ENCODE results near the gene EDA. TPM values are rescaled to one million over a fixed set of nuclear protein-coding genes. Genes with fewer than 3 reads are reported as not detected.

EDA gene
- total RNA-seq, 1 experiment from 2014 or later, result 0.23 TPM

DNA sequence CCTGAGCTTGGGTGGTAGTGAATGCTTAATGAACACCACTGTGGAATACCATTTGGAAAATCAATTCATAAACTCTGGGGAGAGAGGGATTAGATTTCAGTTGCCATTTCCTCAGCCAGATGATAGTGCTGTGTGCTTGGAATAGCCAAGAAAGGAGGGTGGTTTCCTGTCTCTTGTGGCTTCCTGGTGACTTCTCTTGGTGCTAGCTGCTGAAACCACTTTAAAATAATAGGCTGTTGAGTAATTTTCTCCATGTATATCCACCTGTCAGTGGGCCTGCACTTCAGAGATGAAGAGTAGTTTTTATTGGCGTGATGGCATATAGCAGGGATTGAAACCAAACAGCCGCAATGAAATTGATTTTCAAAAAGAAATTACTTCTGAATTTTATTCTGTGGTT is 11.8 kb downstream of the EDA start:
- Histone ChIP-seq H3K4me1 (ENCODE audit: control insufficient read depth, insufficient read depth, low read length) (no peaks in the 10 kb centered on the region), H3K27me3 (ENCODE audit: control insufficient read depth, insufficient read depth, low read length) (no peaks in the 10 kb centered on the region; the same call in 1 of the 2 replicates), H3K4me3 (ENCODE audit: low read depth in 2 of 2, low read length in 2 of 2) (no peak overlapping the region), H3K9me3 (ENCODE audit: control insufficient read depth, insufficient read depth, low read depth, low read length) (no peaks in the 10 kb centered on the region), H3K36me3 (ENCODE audit: control insufficient read depth, insufficient read depth, low read length) (no peaks in the 10 kb centered on the region), H3K27ac (ENCODE audit: low read length) (no peak overlapping the region)
- in situ Hi-C loops (cut with HindIII; ENCODE audit: low pct_unique_long_range_greater_than_20kb, low sequenced_read_pairs) (no loop called here), intact Hi-C loops (cut with micrococcal nuclease; ENCODE audit: unreplicated experiment) (no loop called here)
- no TSS peak for BruUV-seq (replicated peaks)
- ChIA-PET CTCF (no interaction called here), POLR2A (no interaction called here)
- DNase-seq (ENCODE audit: low read depth, low spot score), result no peak
- ATAC-seq, result no peak
- no peak for TF ChIP-seq POLR2AphosphoS5 (IDR thresholded peaks at IDR 0.05; ENCODE audit: low read depth, low read length)

DNA sequence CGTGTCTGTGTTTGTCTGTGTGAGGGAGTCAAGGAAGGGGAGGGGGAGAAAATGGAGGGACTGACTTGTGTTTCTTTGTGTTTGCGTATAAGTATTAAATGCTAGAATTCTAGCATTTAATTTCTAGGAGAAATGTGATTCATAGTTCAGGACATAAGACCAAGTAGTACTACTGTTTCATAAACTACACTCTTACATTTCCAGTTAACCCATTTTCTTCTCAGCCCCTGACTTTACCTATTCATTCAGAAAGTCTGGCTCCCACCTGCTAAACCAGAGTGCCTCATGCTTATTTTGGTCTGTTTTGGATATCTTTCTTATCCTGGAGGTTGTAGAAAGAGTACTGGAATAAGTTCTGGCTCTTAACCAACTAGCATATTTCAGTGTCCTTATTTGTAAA is 14.2 kb downstream of the EDA start:
- DNase-seq (ENCODE audit: low read depth, low spot score), result no peak
- CTCF ChIA-PET, result no interaction called here
- Histone ChIP-seq H3K27ac (ENCODE audit: low read length) (no peak overlapping the region), H3K4me3 (ENCODE audit: low read depth in 2 of 2, low read length in 2 of 2) (no peak overlapping the region), H3K27me3 (ENCODE audit: control insufficient read depth, insufficient read depth, low read length) (no peaks in the 10 kb centered on the region; the same call in 1 of the 2 replicates), H3K9me3 (ENCODE audit: control insufficient read depth, insufficient read depth, low read depth, low read length) (no peaks in the 10 kb centered on the region), H3K36me3 (ENCODE audit: control insufficient read depth, insufficient read depth, low read length) (no peaks in the 10 kb centered on the region), H3K4me1 (ENCODE audit: control insufficient read depth, insufficient read depth, low read length) (no peaks in the 10 kb centered on the region)
- TF ChIP-seq POLR2AphosphoS5 (IDR thresholded peaks at IDR 0.05; ENCODE audit: low read depth, low read length), result no peak
- ATAC-seq, result no peak
- intact Hi-C loops (cut with micrococcal nuclease; ENCODE audit: unreplicated experiment) (no loop called here), in situ Hi-C loops (cut with HindIII; ENCODE audit: low pct_unique_long_range_greater_than_20kb, low sequenced_read_pairs) (no loop called here)
- POLR2A ChIA-PET, result no interaction called here
- BruUV-seq (replicated peaks), result no TSS peak

DNA sequence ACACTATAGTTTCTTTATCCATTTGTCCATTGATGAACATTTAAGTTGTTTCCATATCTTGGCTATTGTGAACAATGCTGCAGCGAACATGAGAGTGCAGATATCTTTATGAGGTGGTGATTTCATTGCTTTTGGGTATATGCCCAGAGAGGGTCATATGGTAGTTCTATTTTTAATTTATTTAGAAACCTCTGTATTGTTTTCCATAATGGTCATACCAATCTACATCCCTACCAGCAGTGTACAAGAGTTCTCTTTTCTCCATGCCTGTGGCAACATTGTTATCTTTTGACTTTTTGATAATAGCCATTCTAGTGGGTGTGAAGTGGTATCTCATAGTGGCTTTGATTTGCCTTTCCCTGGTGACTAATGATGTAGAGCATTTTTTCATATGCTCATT is 48.8 kb downstream of the EDA start:
- Histone ChIP-seq H3K4me1 (ENCODE audit: control insufficient read depth, insufficient read depth, low read length) (no peaks in the 10 kb centered on the region), H3K27me3 (ENCODE audit: control insufficient read depth, insufficient read depth, low read length) (no peaks in the 10 kb centered on the region), H3K4me3 (ENCODE audit: low read depth in 2 of 2, low read length in 2 of 2) (no peak overlapping the region), H3K36me3 (ENCODE audit: control insufficient read depth, insufficient read depth, low read length) (no peaks in the 10 kb centered on the region), H3K9me3 (ENCODE audit: control insufficient read depth, insufficient read depth, low read depth, low read length) (no peaks in the 10 kb centered on the region), H3K27ac (ENCODE audit: low read length) (no peak overlapping the region)
- no peak for DNase-seq (ENCODE audit: low read depth, low spot score)
- BruUV-seq (replicated peaks), result no TSS peak
- ATAC-seq, result no peak
- intact Hi-C loops (cut with micrococcal nuclease; ENCODE audit: unreplicated experiment) (no loop called here), in situ Hi-C loops (cut with HindIII; ENCODE audit: low pct_unique_long_range_greater_than_20kb, low sequenced_read_pairs) (no loop called here)
- CTCF ChIA-PET, result no interaction called here
- POLR2A ChIA-PET, result no interaction called here
- TF ChIP-seq POLR2AphosphoS5 (IDR thresholded peaks at IDR 0.05; ENCODE audit: low read depth, low read length) (no peak), SIN3A (IDR thresholded peaks at IDR 0.05; ENCODE audit: borderline replicate concordance, insufficient read depth, low read depth, low read length) (no peak), TCF7L2 (IDR thresholded peaks at IDR 0.05; ENCODE audit: low read depth, low read length) (no peak), REST (IDR thresholded peaks at IDR 0.05; ENCODE audit: insufficient read depth in 1 of 2, low read depth in 2 of 2, low read length in 1 of 2) (no peak)
- TF ChIP-seq, protein P1, sequence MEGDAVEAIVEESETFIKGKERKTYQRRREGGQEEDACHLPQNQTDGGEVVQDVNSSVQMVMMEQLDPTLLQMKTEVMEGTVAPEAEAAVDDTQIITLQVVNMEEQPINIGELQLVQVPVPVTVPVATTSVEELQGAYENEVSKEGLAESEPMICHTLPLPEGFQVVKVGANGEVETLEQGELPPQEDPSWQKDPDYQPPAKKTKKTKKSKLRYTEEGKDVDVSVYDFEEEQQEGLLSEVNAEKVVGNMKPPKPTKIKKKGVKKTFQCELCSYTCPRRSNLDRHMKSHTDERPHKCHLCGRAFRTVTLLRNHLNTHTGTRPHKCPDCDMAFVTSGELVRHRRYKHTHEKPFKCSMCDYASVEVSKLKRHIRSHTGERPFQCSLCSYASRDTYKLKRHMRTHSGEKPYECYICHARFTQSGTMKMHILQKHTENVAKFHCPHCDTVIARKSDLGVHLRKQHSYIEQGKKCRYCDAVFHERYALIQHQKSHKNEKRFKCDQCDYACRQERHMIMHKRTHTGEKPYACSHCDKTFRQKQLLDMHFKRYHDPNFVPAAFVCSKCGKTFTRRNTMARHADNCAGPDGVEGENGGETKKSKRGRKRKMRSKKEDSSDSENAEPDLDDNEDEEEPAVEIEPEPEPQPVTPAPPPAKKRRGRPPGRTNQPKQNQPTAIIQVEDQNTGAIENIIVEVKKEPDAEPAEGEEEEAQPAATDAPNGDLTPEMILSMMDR (IDR thresholded peaks at IDR 0.05), result no peak

Measured in Panc1 (cell line).